Femur (tissue), 1 donor: ENCODE data around the gene DDX3X.
A peak's percentile ranks its signal among the peaks of the same experiment; 100 is the strongest.
"Not testable (repeated sequence)": the region's sequence is repeated elsewhere in the genome, so short reads cannot be mapped to it uniquely, and the experiment has no call there.

Source experiments
- DNase-seq: peaks from one replicate; pipeline ENCODE4 v3.0.0-alpha.2; 2017

Gene DDX3X

DNA sequence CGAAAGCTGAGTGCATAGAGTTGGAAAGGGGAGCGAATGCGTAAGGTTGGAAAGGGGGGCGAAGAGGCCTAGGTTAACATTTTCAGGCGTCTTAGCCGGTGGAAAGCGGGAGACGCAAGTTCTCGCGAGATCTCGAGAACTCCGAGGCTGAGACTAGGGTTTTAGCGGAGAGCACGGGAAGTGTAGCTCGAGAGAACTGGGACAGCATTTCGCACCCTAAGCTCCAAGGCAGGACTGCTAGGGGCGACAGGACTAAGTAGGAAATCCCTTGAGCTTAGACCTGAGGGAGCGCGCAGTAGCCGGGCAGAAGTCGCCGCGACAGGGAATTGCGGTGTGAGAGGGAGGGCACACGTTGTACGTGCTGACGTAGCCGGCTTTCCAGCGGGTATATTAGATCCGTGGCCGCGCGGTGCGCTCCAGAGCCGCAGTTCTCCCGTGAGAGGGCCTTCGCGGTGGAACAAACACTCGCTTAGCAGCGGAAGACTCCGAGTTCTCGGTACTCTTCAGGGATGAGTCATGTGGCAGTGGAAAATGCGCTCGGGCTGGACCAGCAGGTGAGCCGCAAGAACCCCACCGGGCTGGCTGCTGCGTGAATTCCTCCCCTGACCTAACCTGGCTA lies at the start of gene DDX3X:
Gene DDX3X (plus strand): TSS at position 419 of the 619 bp plus-strand sequence. CDS start 91 bp downstream, at position 510.
- DNase-seq = peak; percentile 95

DNA sequence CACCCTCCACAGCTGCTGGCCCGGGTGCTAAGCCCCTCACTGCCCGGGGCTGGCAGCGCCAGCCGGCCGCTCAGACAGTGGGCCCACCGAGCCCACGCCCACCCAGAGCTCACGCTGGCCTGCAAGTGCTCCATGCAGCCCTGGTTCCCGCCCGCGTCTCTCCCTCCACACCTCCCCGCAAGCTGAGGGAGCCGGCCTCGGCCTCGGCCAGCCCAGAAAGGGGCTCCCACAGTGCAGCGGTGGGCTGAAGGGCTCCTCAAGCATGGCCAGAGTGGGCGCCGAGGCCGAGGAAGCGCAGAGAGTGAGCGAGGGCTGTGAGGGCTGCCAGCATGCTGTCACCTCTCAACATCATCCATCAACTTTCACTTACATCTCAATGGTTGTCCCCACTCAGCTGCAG lies 48.0 kb upstream of the DDX3X start:
- DNase-seq = not testable (repeated sequence)

DNA sequence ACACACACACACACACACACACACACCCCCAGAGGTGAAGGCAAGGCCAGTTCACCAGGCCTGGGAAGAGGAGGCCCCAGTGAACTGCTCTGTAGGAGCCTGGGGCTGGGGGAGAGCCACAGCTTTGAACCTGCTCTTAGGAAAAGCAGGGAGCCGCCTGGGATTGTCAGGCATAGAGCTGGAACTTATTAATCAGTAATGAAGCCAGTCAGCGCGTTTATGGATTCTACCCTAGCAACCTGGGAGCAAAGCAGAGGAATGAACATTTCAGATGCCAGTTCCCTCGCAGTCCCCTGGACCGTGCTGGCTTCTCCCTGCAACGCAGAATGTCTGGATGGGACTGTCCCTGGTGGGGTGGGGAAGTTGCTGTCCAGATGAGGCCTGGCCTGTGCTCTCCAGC lies 45.3 kb upstream of the DDX3X start:
- DNase-seq = no peak

GRCh38 chrX:41289095-41289494 lies 44.9 kb upstream of the DDX3X start:
- no peak for DNase-seq

DNA sequence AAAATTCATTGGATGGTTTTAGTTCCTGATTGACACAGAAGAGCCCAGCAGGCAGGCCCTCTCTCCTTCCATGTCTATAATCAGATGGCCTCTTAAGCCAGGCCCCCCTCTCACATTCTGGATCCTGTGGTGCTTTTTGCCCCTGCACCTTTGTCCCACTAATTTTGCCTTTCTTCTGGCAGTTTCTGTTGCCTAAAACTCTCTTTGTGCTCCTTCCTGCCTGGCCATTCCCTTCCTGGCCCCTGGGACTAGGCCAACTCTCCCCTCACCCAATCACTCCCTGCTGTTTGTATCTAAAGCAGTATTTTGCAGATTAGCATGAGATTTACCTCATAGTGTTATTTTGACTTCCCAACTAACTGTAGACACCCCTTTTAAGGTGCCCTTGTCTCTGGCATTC lies 42.7 kb upstream of the DDX3X start:
- DNase-seq = no peak

GRCh38 chrX:41293269-41293668 lies 40.7 kb upstream of the DDX3X start:
- DNase-seq = no peak

DNA sequence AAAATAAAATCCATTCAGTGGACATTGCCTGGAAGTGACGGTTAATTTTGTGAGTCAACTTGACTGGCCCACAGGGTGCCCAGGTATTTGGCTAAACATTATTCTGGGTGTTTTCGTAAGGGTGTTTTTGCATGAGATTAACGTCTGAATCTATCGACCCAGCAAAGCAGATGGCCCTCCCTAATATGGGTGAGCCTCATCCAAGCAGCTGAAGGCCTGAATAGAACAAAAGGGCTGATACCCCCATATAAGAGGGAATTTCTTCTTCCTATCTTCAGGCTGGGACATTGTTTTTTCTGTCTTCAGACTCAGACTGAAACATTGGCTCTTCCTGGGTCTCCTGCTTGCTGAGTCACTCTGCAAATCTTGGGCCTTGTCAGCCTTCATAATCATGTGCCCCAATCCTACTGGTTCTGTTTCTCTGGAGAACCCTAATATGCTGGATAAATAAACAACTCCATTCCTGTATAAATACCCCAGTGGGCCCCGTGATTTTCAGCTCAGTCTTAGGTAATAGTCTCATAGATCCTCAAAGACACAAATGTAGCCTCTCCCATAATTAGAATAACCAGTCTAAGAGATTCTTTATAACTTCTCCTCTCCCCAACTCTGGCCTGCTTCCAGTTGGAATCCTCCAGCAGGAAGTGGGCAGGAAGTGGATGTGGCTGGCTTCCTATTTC lies 33.1 kb upstream of the DDX3X start:
- no peak for DNase-seq

GRCh38 chrX:41301438-41301824 lies 32.5 kb upstream of the DDX3X start:
- no peak for DNase-seq

DNA sequence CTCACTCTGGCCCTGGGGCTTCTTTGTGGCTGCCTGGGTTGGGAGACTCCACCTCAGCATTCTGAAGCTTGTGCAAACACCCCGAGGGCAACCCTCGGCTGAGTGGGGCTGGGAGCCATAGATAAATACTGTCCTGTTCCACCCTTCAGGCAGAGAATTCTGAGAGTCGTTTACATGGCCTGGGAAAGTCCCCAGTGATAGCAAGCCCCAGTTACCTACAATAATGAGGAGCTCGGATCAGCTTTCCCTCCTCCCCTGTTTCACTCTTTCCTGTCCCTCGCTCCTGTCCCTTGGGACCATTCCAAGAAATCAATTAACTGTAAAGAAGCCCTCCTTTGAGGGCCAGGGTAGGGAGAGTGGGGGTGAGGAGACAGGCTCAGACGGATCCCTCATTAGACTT lies 31.6 kb upstream of the DDX3X start:
- DNase-seq = no peak

GRCh38 chrX:41303013-41303412 lies 30.9 kb upstream of the DDX3X start:
- DNase-seq = no peak

DNA sequence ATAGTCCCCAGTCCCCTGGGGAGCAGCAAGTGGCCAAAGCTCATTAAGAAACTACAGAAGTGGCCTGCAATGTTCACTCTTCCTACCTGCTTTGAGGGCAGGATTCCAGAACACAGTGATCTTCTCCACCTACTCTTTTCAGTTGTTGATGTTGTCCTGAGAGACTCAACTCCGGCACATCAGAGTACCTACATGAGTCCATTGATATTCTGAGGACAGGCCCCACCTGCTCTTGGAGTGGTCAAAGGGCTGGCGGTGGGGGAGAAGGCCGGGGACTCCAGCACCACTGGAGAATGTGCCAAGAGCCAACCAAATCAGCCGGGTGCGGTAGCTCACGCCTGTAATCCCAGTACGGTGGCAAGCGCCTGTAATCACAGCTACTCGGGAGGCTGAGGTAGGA lies 29.8 kb upstream of the DDX3X start:
- no peak for DNase-seq

GRCh38 chrX:41308884-41309647 lies 24.9 kb upstream of the DDX3X start:
- no peak for DNase-seq

DNA sequence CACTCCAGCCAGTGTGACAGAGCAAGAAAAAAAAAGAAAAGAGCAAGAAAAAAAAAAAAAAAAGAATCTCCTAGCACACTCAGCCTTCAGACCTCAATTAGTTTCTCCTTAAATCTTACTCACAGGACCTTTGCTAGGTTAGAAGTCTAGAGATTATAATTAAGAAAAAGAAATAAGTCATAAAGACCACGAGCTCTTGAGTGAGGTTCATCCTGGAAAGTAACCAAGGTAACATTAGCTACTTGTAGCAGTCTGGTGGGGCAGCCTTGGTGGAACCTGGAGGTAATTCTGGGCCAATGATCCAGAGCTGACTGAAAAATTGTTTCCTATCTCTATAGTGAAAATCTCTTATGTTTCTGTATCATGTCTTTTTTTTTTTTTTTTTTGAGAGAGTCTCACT lies 21.2 kb upstream of the DDX3X start:
- no peak for DNase-seq

- no peak for DNase-seq
Measured at GRCh38 chrX:41313419-41313818, 20.5 kb upstream of the DDX3X start.

DNA sequence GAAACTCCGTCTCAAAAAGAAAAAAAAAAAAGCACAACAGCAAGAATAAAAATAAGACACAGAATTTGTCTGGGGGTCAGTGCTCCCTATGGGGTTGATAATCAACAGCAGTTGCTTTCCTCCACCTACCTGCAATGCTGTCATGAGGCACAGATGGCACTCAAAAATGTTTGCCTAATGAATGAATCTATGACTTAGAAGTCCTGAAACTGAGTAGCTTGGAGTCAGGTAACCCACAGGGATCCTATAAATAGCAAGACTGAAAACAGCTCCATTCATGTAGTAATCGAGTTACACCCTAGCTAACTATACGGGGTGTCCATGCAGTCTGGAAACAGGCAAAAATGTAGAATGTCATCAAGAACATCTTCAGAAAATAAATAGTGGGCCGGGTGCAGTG lies 19.8 kb upstream of the DDX3X start:
- DNase-seq = no peak

DNA sequence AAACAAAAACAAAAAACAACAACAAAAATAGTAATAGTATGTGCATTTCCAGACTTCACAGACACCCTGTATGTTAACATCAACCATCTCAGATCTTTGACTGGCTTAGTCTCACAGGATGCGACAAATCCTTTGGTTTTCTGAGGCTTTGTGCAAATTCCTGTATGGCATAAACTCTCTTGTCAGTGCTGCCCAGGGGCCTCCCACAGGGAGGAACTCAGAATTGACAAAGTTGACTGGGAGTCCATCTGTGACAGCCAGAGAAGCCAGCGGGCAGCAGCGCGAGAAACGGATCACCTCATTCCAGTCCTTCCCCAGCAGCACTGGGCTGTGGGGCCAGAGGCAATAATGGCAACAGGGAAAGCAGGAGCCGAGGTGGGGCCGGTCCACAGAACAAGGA lies 19.1 kb upstream of the DDX3X start:
- DNase-seq = no peak

DNA sequence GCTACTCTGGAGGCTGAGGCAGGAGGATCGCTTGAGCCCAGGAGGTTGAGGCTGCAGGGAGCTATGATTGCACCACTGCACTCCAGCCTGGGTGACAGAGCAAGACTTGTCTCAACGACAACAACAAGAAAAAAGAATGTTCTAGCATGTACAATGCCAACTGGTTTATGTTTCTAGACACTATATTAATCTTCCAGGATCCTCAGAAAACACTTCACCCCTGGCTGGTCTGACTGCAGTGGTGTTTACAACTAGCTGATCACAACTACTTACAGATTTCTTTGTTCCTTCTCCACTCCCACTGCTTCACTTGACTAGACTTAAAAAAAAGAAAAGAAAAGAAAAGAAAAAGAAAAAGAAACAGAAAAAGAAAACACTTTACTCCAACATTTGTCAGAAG lies 17.7 kb upstream of the DDX3X start:
- DNase-seq = not testable (repeated sequence)

DNA sequence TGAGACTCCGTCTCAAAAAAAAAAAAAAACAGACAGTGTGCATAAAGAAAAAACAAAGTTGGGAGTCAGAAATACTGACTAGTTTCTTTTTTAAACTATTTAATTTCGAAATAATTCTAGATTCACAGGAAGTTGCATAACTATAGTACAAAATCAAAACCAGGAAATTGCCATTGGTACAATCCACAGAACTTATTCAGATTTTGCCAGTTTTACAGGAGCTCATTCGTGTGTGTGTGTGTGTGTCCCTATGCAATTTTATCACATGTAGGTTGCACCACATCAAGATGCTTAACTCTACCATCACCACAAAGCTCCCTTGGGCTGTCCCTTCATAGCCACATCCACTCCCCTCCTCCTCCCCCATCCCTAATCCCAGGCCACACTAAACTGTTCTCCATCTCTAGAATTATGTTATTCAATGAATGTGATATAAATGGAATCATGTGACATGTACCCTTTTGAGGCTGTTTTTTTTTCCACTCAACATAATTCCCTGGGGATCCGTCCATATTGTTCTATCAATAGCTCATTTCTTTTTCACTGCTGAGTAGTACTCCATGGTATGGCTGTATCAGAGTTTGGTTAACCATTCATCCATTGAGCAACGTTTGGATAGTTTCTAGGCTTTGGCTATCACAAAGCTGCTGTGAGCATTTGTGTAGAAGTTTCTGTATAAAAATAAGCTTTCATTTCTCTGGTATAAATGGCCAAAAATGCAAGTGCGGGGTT lies 16.3 kb upstream of the DDX3X start:
- no peak for DNase-seq

- no peak for DNase-seq
Measured at GRCh38 chrX:41320393-41320792, 13.6 kb upstream of the DDX3X start.

DNA sequence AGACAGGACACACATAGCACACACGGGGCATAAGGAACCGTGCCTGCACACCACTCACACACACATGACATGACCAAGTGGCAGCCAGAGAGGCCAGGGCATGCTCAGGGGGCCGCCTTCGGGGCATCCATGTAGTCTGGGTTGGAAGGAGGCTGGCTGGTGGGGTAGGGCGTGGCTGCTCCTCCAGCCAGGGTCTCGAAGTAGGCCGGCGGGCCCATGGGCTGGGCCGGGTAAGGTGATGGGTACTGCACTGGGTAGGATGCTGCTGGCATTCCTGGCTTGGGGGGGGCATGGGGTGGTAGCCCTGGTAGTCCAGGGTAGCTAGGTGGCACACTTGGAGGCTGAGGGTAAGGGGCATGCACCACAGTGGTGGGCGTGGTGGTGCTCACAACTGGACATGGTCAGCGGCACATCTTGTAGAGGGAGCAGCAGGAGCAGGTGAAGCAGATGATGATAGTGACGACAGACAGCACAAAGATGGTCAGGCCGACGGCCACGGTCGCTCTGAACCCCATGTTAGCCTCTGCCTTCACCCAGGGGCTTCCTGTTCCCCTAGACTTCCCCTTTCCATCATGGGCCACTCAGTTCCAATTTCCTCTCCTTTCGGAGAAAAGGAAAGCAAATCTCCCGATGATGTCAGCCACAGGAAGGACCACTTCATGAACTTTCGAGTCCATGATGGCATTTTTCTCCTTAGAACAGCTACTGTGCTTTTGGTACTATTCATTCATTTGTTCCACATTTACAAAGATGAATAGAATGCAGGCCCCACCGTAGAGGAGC lies 10.9 kb upstream of the DDX3X start:
- DNase-seq = no peak

DNA sequence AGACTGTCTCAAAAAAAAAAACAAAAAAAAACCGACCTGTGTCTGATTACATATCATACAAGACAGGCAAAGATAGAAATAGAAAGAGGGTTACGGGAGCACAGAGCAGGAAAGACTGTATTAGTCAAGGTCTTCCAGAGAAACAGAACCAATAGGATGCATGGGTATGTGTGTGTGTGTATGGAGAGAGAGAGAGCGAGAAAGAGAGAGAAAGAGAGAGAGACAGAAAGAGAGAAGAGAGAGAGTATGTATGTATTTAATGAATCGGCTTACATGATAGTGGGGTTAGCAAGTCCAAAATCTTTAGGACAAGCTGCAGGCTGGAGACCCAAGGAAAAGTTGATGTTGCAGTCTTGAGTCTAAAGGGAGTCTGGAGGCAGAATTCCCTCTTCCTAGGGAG lies 7.5 kb upstream of the DDX3X start:
- no peak for DNase-seq

GRCh38 chrX:41327341-41327740 lies 6.6 kb upstream of the DDX3X start:
- no peak for DNase-seq

GRCh38 chrX:41329101-41329500 lies 4.9 kb upstream of the DDX3X start:
- DNase-seq = no peak
